H1 (cell line): Measurements from ENCODE around the gene TADA2B. TPM values are rescaled to one million over a fixed set of nuclear protein-coding genes. Genes with fewer than 3 reads are reported as not detected.

Experiments
- CTCF ChIA-PET: fragments of 300-600 bp; sonication (Branson Sonifier 250); formaldehyde crosslinking; loops from one replicate; lab custom pipeline; 2021; ENCODE audit not compliant: partially characterized antibody; lab: Charles Lee
- POLR2A ChIA-PET: fragments of 300-600 bp; sonication (Branson Sonifier 250); formaldehyde crosslinking; loops from one replicate; lab custom pipeline; 2021; ENCODE audit warnings: inconsistent platforms; ENCODE audit not compliant: partially characterized antibody; lab: Charles Lee
- DNase-seq, 2 experiments: peaks; one replicate each; pipeline versions ENCODE4 v3.0.0 to v3.0.0-alpha.2; 2010 to 2022; ENCODE audit warnings: low spot score in 2 of 2, low read depth in 1 of 2, mixed read lengths in 1 of 2
- FAIRE-seq: peaks from 2 replicates; lab custom pipeline; 2011; peaks lifted over from hg19 to GRCh38; lab: Jason Lieb, UNC
- H2AFZ ChIP-seq: 2 replicates; pipeline ENCODE4 v1.8.1; 2012; ENCODE audit warnings: low read length, inconsistent platforms
- H2AK5ac ChIP-seq: 2 replicates; pipeline ENCODE4 v1.6.1; 2013; ENCODE audit warnings: low read depth, low read length
- H2BK120ac ChIP-seq: replicated peaks from 2 replicates; pipeline ENCODE3; 2013; ENCODE audit warnings: low read depth, low read length, inconsistent platforms
- H2BK12ac ChIP-seq: 2 replicates; pipeline ENCODE4 v1.6.1; 2013; ENCODE audit warnings: low read depth, low read length
- H2BK15ac ChIP-seq: 2 replicates; pipeline ENCODE4 v1.6.1; 2013; ENCODE audit warnings: low read length
- H2BK20ac ChIP-seq: 2 replicates; pipeline ENCODE4 v1.6.1; 2013; ENCODE audit warnings: low read length
- H2BK5ac ChIP-seq: 2 replicates; pipeline ENCODE4 v1.6.1; 2013; ENCODE audit warnings: low read depth, low read length
- H3K14ac ChIP-seq: 2 replicates; pipeline ENCODE4 v1.6.1; 2013; ENCODE audit warnings: inconsistent platforms; ENCODE audit not compliant: insufficient read length
- H3K18ac ChIP-seq: 2 replicates; pipeline ENCODE4 v1.6.1; 2013; ENCODE audit warnings: low read length; ENCODE audit errors: extremely low read depth
- H3K23ac ChIP-seq: 2 replicates; pipeline ENCODE4 v1.6.1; 2013; ENCODE audit warnings: inconsistent platforms; ENCODE audit not compliant: insufficient read length
- H3K23me2 ChIP-seq: 2 replicates; pipeline ENCODE4 v1.6.1; 2013; ENCODE audit warnings: low read depth, low read length
- H3K27ac ChIP-seq: 2 replicates; pipeline ENCODE4 v1.6.1; 2011; ENCODE audit warnings: low read depth, low read length, inconsistent platforms
- H3K27me3 ChIP-seq, 4 experiments: replicated peaks in 1 of 4; 1 replicate in 1 of 4; 2 replicates in 3 of 4; pipeline versions ENCODE4 v1.6.1 to v1.8.1; 2011 to 2013; ENCODE audit warnings: low read length in 3 of 4, mild to moderate bottlenecking in 3 of 4, inconsistent platforms in 2 of 4, mixed read lengths in 2 of 4, moderate library complexity in 1 of 4; ENCODE audit not compliant: control insufficient read depth in 3 of 4, insufficient read depth in 3 of 4; ENCODE audit errors: extremely low read depth in 1 of 4
- H3K36me3 ChIP-seq, 4 experiments: 2 replicates each; pipeline versions ENCODE4 v1.6.1 to v1.8.1; 2011 to 2013; ENCODE audit warnings: mild to moderate bottlenecking in 4 of 4, low read length in 3 of 4, moderate library complexity in 2 of 4, control low read depth in 1 of 4, inconsistent platforms in 1 of 4; ENCODE audit not compliant: insufficient read depth in 4 of 4, control insufficient read depth in 2 of 4
- H3K4ac ChIP-seq: replicated peaks from 2 replicates; pipeline ENCODE3; 2013; ENCODE audit warnings: low read length, low read depth, mixed read lengths, inconsistent platforms; ENCODE audit not compliant: insufficient read length
- H3K4me1 ChIP-seq, 4 experiments: replicated peaks in 1 of 4; 1 replicate in 1 of 4; 2 replicates in 3 of 4; pipeline versions ENCODE4 v1.6.1 to v1.8.1; 2011 to 2013; ENCODE audit warnings: low read length in 3 of 4, inconsistent platforms in 2 of 4, mixed read lengths in 1 of 4; ENCODE audit not compliant: insufficient read depth in 4 of 4, control insufficient read depth in 3 of 4
- H3K4me2 ChIP-seq, 2 experiments: 2 replicates each; pipeline versions ENCODE4 v1.6.1 to v1.8.1; 2011 to 2013; ENCODE audit warnings: low read depth in 2 of 2, low read length in 2 of 2, control low read depth in 1 of 2, inconsistent platforms in 1 of 2, mild to moderate bottlenecking in 1 of 2; ENCODE audit not compliant: insufficient read depth in 1 of 2
- H3K4me3 ChIP-seq, 4 experiments: fragments of 200-600, 300-600 bp in 1 of 4; sonication (generic), shearing (Covaris generic), sonication (Bioruptor Twin) in 1 of 4; 2 replicates each; pipeline versions ENCODE4 v1.5.1 to v1.8.1; 2011 to 2016; ENCODE audit warnings: low read length in 4 of 4, low read depth in 3 of 4, control low read depth in 2 of 4, inconsistent platforms in 2 of 4, mild to moderate bottlenecking in 2 of 4, mixed read lengths in 1 of 4, moderate library complexity in 1 of 4; ENCODE audit not compliant: insufficient read depth in 2 of 4; ENCODE audit errors: extremely low read depth in 1 of 4
- H3K56ac ChIP-seq: replicated peaks from 2 replicates; pipeline ENCODE3; 2013; ENCODE audit warnings: low read depth, mild to moderate bottlenecking, mixed read lengths, low read length, inconsistent platforms; ENCODE audit not compliant: insufficient read length
- H3K79me1 ChIP-seq: 2 replicates; pipeline ENCODE4 v1.6.1; 2013; ENCODE audit warnings: low read depth, low read length, control low read depth
- H3K79me2 ChIP-seq, 2 experiments: 2 replicates each; pipeline versions ENCODE4 v1.6.1 to v1.8.1; 2012 to 2013; ENCODE audit warnings: low read length in 2 of 2, mild to moderate bottlenecking in 2 of 2, inconsistent platforms in 1 of 2; ENCODE audit not compliant: insufficient read depth in 2 of 2, control insufficient read depth in 1 of 2
- H3K9ac ChIP-seq, 4 experiments: replicated peaks in 1 of 4; 1 replicate in 1 of 4; 2 replicates in 3 of 4; pipeline versions ENCODE4 v1.6.1 to v1.8.1; 2011 to 2013; ENCODE audit warnings: low read depth in 3 of 4, low read length in 3 of 4, control low read depth in 2 of 4, mild to moderate bottlenecking in 2 of 4, moderate library complexity in 2 of 4, inconsistent platforms in 1 of 4; ENCODE audit errors: extremely low read depth in 1 of 4
- H3K9me3 ChIP-seq, 2 experiments: 2 replicates each; pipeline versions ENCODE4 v1.6.1 to v1.8.1; 2012 to 2013; ENCODE audit warnings: mild to moderate bottlenecking in 2 of 2, moderate library complexity in 2 of 2, control low read depth in 1 of 2, inconsistent platforms in 1 of 2, low read depth in 1 of 2, low read length in 1 of 2, mixed read lengths in 1 of 2; ENCODE audit not compliant: insufficient read depth in 2 of 2
- H4K20me1 ChIP-seq, 2 experiments: replicated peaks in 1 of 2; 2 replicates each; pipeline versions ENCODE3 to v1.8.1; 2011 to 2013; ENCODE audit warnings: inconsistent platforms in 2 of 2, low read length in 2 of 2, mild to moderate bottlenecking in 1 of 2; ENCODE audit not compliant: insufficient read depth in 2 of 2, control insufficient read depth in 1 of 2
- H4K5ac ChIP-seq: 2 replicates; pipeline ENCODE4 v1.6.1; 2013; ENCODE audit warnings: low read length, low read depth, mixed read lengths, inconsistent platforms; ENCODE audit not compliant: insufficient read length
- H4K8ac ChIP-seq: 2 replicates; pipeline ENCODE4 v1.8.0; 2013; ENCODE audit warnings: mild to moderate bottlenecking, moderate library complexity, low read length, inconsistent platforms; ENCODE audit not compliant: insufficient read depth; ENCODE audit errors: extremely low read depth
- H4K91ac ChIP-seq: replicated peaks from 2 replicates; pipeline ENCODE3; 2013; ENCODE audit warnings: low read length, mixed read lengths, inconsistent platforms; ENCODE audit not compliant: insufficient read length
- HDAC2 ChIP-seq, 2 experiments: fragments of 300-600 bp in 1 of 2; sonication (generic) in 1 of 2; IDR thresholded peaks; 2 replicates each; pipeline ENCODE4 v1.6.1; 2011 to 2012; ENCODE audit warnings: low read depth in 2 of 2, low read length in 2 of 2, mild to moderate bottlenecking in 2 of 2, moderate library complexity in 2 of 2, borderline replicate concordance in 1 of 2, inconsistent platforms in 1 of 2
- RAD21 ChIP-seq, 2 experiments: IDR thresholded peaks in 1 of 2; conservative IDR thresholded peaks in 1 of 2; 2 replicates each; pipeline ENCODE4 v1.6.1; 2011; ENCODE audit warnings: low read depth in 2 of 2, low read length in 2 of 2, improper control_type of control experiment in 1 of 2, inconsistent platforms in 1 of 2, mild to moderate bottlenecking in 1 of 2, moderate library complexity in 1 of 2
- WGBS, 2 experiments: shearing (Covaris generic) in 1 of 2; methylation state at CpG; one replicate each; pipeline versions ENCODE4 v1.1.6 to v1.1.7; 2013 to 2015; ENCODE audit warnings: low lambda C conversion rate in 2 of 2, mixed read lengths in 2 of 2, inconsistent platforms in 1 of 2, low coverage in 1 of 2, missing lambda C conversion rate in 1 of 2; ENCODE audit not compliant: insufficient replicate concordance in 2 of 2, insufficient coverage in 1 of 2, insufficient read length in 1 of 2; ENCODE audit errors: extremely low coverage in 1 of 2, missing lambda C conversion rate in 1 of 2; 5-methylcytosine and 5-hydroxymethylcytosine counted together
- polyA plus RNA-seq, 7 experiments: library from polyadenylated mRNA; depleted of rRNA in 3 of 7; stranded (reverse) in 5 of 7; unstranded in 2 of 7; fragments of >200 nt in 5 of 7; fragments of 200-250 nt in 2 of 7; gene quantifications; 1 replicate in 5 of 7; 2 replicates in 1 of 7; 4 replicates in 1 of 7; pipeline versions ENCODE4 v1.2.1 to v1.2.3, GENCODE V29; 2011 to 2013; ENCODE audit warnings: missing spikeins in 2 of 7, mixed read lengths in 2 of 7
- total RNA-seq: library from RNA; stranded (reverse); fragmentation: NEBNext Ultra II Directional; extraction: Animal tissue kit (Norgen Biotek cat#: 25700); gene quantifications from 2 replicates; pipeline ENCODE4 v1.2.1, GENCODE V29; 2021

Gene TADA2B
- total and polyA plus RNA-seq, 2 of the 8 experiments (the other 6 are each of a cell fraction or from before 2014, with no cell fraction given): 5.7 to 12.1 TPM

DNA sequence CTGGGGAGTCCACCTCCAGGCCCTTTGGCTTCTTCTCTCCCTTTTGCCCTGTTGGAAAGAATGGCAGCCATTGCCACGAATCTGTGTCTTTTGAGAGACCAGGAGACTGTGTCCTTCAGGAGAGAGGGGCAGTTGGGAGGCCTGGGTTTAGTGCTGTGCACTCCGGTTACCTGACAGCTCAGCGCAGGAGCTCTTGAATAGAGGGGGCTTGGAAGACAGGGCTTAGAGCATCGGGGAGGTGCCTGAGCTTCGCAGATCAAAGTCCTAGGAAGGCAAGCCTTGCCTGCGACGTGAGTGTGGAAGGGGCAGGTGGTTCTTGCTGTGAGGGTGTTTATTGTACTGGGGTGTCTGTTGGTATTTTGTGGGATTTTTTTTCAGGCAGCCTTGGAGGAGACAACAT lies 41.9 kb upstream of the TADA2B start:
- Histone ChIP-seq H3K14ac (no peak overlapping the region), H2BK120ac (no peak overlapping the region), H2BK12ac (no peak overlapping the region), H3K4ac (no peak overlapping the region), H2BK20ac (no peak overlapping the region), H2AFZ (no peak overlapping the region), H2BK15ac (no peak overlapping the region), H4K5ac (no peak overlapping the region), H3K9me3 (no peaks in the 10 kb centered on the region), H3K79me2 (no peaks in the 10 kb centered on the region), H3K23ac (no peak overlapping the region), H3K27ac (no peak overlapping the region), H3K36me3 (peaks cover 27 to 58% (median 41%) of the 10 kb centered on the region in 4 experiments), H2AK5ac (no peak overlapping the region), H3K56ac (no peak overlapping the region), H3K4me2 (no peak overlapping the region), H3K9ac (no peak overlapping the region), H2BK5ac (no peak overlapping the region), H3K18ac (no peak overlapping the region), H3K27me3 (no peaks in the 10 kb centered on the region), H3K4me1 (no peaks in the 10 kb centered on the region), H4K91ac (no peak overlapping the region), H4K20me1 (peaks cover 13 to 18% of the 10 kb centered on the region in 2 experiments), H3K23me2 (no peaks in the 10 kb centered on the region; the same call in 1 of the 2 replicates), H3K4me3 (no peak overlapping the region)
- POLR2A ChIA-PET: interaction anchor here (0.5 to 4.3 kb wide), 2 partner anchors 13 to 1017 kb away, joined by 3 to 15 read pairs; no protein-coding TSS in a partner anchor
- DNase-seq (no peak), FAIRE-seq (no peak)
- 95% methylated on average over 7 of the region's 7 CpGs; no CpG with 5 or more reads in 1 of the 2 experiments for WGBS, 2 experiments
- CTCF ChIA-PET: no interaction called here
- TF ChIP-seq RAD21 (IDR thresholded peaks at IDR 0.05 in 1 of 2, conservative IDR thresholded peaks at IDR 0.05 in 1 of 2; ENCODE audit: low read depth in 2 of 2, low read length in 2 of 2): no peak
- no peak for TF ChIP-seq HDAC2 (IDR thresholded peaks at IDR 0.05; ENCODE audit: borderline replicate concordance in 1 of 2, low read depth in 2 of 2, low read length in 2 of 2)
- TF ChIP-seq, all 59 proteins: peak for 0
- Histone ChIP-seq H3K79me1 (0 out of 2 replicates have a peak, but pooled peaks cover 2% of the 10 kb centered on the region), H4K8ac (no peak overlapping the region)
